G401 (cell line): ENCODE results near the gene DIAPH2. TPM values are rescaled to one million over a fixed set of nuclear protein-coding genes. Genes with fewer than 3 reads are reported as not detected.

Experiments
- DNase-seq: peaks from one replicate; pipeline ENCODE4 v3.0.0-alpha.2; 2015; ENCODE audit warnings: low spot score
- in situ Hi-C: cut with HindIII; loops from 2 replicates; pipeline ENCODE4 v1.10.0; 2016; ENCODE audit warnings: low sequenced_read_pairs, mixed read lengths
- total RNA-seq: library from RNA; depleted of rRNA; stranded (reverse); fragments of >200 nt; shearing (Covaris generic); gene quantifications from 2 replicates; pipeline ENCODE4 v1.2.3, GENCODE V29; 2014

Gene DIAPH2
- total RNA-seq, 1 experiment from 2014 or later: 9.9 TPM

DNA sequence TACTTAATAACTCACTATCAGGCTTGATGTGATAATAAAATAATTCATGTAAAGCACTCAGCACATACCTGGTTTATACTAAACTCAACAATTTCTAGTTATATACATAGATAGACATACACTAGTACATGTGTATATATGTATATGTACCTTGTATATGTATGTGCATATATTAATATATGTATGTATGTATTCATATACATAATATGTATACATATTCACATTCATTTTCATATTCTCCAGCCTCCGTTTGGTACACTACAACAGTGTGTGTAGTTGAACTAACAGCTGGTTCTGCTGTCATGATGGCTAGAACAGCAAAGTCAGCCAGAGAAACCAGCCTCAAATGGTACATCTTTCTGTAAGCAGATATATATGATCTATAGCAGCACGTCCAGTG lies 869.2 kb downstream of the DIAPH2 start:
- in situ Hi-C loops: no loop called here
- DNase-seq: no peak

DNA sequence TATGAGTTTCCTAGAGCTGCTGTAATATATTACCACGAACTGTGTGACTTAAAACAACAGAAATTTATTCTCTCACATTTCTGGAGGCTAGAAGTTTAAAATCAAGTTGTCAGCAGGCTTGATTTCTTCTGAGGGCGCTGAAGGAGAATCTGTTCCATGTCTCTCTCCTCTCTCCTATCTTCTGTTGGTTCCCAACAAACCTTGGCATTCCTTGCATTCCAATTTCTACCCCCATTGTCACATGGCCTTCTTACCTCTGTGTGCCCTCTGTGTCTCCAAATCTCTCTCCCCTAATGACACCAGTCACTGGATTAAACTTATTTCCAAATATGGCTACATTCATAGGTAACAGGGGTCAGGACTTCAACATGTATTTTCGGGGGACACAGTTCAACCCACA lies 871.7 kb downstream of the DIAPH2 start:
- in situ Hi-C loops: no loop called here
- DNase-seq: no peak

DNA sequence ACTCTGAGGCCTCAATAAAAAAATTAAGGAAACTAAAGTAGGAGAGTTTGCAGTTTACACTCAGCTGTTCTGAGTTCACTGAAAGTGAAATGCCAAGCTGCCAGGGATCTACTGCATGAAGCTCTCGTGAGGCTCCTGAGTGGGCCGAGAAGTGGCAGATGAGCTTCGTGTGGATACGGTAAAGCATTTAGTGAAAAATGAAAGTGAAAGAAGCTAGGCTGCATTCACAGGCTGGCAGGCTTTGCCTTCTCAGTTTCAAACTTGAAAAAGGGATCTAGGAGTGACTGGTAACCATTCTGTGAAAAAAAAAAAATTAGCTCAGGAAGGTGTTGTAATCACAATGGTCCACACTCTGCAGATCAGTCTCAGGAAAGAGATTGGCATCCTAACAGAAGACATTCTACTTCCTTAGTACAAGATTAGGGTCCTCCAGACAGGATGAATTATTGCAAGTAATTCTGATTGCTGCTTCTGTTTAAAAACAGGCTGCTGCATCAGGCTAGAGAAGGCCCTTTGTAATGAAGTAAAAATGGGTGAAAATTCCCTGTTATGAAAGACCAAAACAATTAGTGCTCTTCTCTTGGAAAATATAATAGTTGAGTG lies 879.0 kb downstream of the DIAPH2 start:
- no peak for DNase-seq
- in situ Hi-C loops: no loop called here

DNA sequence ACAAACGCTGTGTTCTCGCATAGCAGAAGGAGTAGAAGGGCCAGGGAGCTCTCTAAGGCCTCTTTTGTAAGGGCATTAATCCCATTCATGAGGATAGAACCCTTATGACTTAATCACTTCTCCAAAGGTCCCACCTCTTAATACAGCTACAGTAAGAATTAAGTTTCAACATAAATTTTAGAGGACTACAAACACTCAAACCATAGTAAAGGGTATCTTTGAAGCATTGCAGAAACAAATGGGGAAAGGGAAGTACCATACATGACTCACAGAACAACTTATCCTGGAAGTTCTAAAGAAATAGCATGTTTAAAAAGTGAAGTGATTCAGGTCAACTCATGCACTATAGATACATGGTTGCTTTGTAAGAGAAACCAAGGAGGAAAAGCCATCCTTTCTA lies 879.9 kb downstream of the DIAPH2 start:
- in situ Hi-C loops: no loop called here
- no peak for DNase-seq

GRCh38 chrX:97587171-97587570 lies 902.5 kb downstream of the DIAPH2 start:
- DNase-seq: no peak
- in situ Hi-C loops: no loop called here

- DNase-seq: no peak
- in situ Hi-C loops: no loop called here
These were observed 910.1 kb downstream of the DIAPH2 start for GRCh38 chrX:97594646-97595224.

DNA sequence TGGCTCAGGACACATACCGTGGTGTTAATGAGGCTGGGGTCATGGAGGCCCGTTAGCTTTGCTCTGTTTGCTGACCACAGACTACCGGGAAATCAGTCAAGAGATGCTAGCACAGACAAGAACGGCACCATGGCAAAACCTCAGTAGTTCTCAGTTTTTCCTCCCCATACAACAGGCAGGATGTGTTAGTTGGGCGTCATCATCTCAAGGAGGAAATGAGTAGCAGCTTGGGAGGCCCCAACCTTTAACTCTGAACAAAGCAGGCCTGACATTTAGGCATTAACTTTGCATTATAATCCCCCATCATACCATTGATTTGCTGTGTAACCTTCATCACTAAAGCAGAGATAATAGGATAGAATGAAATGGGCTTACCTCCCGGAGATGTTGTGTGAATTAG lies 913.3 kb downstream of the DIAPH2 start:
- no peak for DNase-seq
- in situ Hi-C loops: no loop called here

GRCh38 chrX:97602465-97603258 lies 918.0 kb downstream of the DIAPH2 start:
- in situ Hi-C loops: no loop called here
- DNase-seq: no peak

DNA sequence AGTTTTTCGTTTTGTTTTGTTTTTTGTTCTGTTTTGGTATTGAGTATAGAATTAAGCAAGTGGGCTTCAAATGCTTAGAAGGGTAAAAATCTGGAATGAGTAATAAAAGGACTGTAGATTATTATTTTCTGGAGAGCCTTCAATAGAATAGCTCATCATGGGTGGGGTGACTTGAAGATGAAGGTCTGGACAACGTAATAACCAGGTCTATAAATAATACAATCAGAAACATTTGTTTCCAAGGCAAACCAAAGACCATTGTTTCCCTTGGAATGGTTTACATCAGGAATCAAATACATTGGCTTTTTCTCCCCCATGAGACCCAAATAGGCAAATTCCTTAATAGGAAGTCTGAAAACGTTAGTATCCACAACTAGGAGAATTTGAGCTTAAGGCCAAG lies 920.6 kb downstream of the DIAPH2 start:
- in situ Hi-C loops: no loop called here
- DNase-seq: no peak

DNA sequence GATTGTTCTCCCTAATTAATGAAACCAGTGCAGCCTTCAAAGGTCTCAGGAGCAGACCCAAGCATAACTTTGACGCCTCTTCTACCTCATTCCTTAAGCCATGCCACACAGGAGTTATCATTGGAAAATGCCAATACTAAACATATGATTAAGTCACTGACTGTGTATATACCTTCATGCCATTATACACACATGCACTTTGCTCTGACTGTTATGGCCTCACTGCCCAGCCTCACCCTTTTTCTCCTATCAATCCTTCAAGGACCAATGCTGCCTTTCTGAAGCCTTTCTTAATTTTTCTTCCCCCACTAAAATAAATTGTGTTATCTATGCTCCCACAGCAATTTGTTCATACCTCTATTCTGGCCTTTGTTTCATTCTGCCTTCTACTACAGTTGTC lies 924.7 kb downstream of the DIAPH2 start:
- DNase-seq: no peak
- in situ Hi-C loops: no loop called here

DNA sequence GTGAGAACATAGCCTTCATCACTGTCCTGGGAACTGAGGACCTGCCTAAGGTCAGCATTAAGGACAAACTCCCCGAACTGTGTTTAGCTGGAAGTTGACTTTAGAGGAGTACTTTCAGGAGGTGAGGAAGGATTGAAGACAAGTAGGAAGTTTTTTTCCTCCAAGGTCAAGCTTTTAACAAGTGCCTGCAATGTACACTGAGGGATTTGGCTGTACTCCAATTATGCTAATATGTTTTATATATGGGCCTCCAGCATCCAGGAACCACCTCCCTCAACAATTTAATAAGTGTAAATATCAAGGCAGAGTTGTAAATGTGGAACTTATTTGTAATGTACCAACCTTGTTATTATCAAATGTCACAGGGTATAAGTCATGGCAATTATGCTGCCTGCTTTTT lies 925.3 kb downstream of the DIAPH2 start:
- in situ Hi-C loops: no loop called here
- no peak for DNase-seq

DNA sequence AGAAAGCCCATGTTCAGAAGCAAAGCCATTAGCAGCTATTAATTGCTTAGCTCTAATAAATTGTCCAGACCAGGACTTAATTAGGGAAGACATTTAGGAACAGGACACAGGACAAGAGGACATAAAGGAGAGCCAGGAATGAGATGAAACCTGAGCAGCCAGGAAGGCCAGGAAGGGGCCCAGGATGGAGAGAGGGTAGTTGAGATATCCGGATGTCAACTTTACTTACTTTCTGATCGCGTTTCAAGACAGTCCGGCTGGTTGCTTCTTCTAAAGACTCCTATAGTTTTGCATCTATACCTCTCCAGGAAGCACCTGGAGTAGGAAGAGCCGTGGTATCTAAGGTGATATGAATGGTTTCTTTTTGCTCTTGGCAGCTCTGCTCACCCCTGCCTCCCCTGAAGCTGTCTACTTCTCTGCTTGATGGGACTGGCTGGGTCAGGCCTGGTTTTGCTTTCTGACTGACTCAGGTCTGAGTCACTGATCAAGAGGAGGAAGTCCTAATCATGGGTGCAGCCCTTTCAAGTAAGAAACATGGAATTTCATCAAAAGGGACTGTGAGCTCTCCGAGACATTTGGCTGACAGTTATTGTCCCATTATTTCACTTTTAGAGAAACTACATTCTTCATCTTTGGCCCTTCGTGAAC lies 932.4 kb downstream of the DIAPH2 start:
- in situ Hi-C loops: no loop called here
- no peak for DNase-seq

DNA sequence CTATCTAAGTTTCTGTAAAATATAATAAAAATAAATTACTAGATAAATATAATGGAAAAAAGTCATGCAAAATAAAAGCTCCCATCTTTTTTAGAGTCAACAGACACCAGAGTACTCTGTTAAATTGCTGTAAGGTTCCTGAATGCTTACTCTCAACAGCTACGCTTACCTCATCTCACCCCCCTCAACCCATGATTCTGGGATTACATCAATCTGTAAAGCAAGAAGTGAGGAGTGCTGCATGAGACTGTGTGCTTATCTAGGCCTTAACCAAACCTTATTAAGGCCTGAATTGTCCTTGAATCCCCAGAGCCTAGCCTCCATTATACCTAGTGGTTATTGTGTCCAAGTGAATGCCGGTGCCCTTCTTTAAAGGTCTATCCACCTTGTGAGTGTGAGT lies 934.9 kb downstream of the DIAPH2 start:
- in situ Hi-C loops: no loop called here
- no peak for DNase-seq

DNA sequence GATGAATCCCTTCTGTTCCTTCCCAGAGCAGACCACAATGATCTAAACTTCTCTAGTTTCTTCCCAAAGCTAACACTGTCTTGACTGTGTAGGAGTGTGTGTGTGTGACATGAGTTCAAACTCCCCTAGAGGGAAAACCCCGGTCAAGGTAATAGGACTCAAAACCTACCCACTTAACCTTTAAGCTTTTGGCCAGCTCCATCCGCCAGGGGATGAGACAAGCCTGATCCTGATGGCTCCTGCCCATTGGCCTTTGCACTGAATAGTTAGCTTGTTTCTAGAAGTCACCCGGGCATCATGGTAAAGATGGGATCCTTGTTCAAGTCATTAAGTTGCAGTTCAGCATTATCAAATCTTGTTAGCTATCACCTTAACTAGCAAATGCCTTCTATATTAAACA lies 937.5 kb downstream of the DIAPH2 start:
- in situ Hi-C loops: no loop called here

GRCh38 chrX:97628326-97628725 lies 943.7 kb downstream of the DIAPH2 start:
- DNase-seq: no peak
- in situ Hi-C loops: no loop called here

More for the DNA sequence above, 937.5 kb downstream of the DIAPH2 start:
- DNase-seq: no peak

- no peak for DNase-seq
- in situ Hi-C loops: no loop called here
These were observed 944.4 kb downstream of the DIAPH2 start for GRCh38 chrX:97628807-97629596.

GRCh38 chrX:97629597-97629985 lies 944.9 kb downstream of the DIAPH2 start:
- in situ Hi-C loops: no loop called here

DNA sequence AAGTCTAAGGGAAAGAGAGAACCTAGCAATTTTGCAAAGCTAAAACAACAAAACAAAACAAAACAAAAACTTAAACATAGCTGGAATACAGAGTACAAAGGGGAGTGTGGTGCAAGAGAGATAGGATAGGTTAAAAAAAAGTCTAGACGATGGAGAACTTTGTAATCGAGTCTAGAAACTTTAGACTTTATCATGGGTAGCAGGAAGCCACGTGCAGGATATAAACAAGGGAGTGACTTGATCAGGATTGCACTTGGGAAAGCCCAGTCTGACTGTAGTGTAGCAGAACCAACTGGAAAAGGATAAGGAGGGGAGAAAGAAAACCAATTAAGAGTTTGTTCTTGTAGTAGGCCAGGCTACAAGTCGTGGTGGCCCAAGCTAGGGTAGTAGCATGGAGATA lies 949.2 kb downstream of the DIAPH2 start:
- in situ Hi-C loops: no loop called here
- DNase-seq: no peak

More at GRCh38 chrX:97629597-97629985, 944.9 kb downstream of the DIAPH2 start:
- no peak for DNase-seq

DNA sequence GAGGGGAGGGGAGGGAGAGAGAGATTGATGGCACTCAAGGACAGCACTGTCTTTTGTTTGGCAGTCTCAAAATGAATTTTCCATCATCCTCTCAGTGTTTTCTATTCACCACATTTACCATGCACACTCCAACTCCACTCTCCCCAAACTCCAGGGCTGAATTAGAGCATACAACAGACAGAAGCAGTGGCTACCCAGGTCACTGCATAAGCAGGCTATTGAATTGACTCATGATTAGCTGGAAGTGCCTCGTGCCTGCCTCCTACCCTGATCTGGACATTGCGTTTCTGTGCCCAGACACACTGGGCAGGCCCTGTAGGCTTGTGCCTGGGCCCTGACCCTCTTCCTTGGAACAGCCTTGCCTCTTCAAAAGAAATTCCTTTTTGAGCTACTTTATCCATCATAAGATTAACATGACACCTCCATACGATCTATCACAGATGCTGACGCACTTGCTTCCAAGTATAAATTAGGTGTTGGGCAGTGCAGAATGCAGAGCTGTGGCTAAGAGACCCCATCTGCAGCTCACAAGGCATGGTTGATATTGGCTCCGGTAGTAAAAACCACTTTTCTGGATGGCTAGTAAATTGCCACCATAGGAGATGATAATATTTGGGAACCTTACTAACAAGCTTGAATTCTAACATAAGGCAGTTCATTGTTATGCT lies 952.0 kb downstream of the DIAPH2 start:
- DNase-seq: no peak
- in situ Hi-C loops: no loop called here
